Upper lobe of right lung (tissue), 1 donor: ENCODE data around the gene TNFSF11. TPM values are rescaled to one million over a fixed set of nuclear protein-coding genes. Genes with fewer than 3 reads are reported as not detected.

Source experiments
- ATAC-seq: fragments of 200-7000 bp; cut with Tn5 transposase; one replicate; pipeline ENCODE4 v1.9.1; 2020; ENCODE audit warnings: mild to moderate bottlenecking, moderate library complexity
- DNase-seq: peaks from one replicate; pipeline ENCODE4 v3.0.0-alpha.2; 2020
- H3K27ac ChIP-seq: fragments of 200-600 bp; one replicate; pipeline ENCODE4 v1.8.0; 2022
- H3K27me3 ChIP-seq: fragments of 200-600 bp; one replicate; pipeline ENCODE4 v1.8.0; 2022; ENCODE audit warnings: mild to moderate bottlenecking
- H3K36me3 ChIP-seq: fragments of 200-600 bp; one replicate; pipeline ENCODE4 v1.8.0; 2022
- H3K4me1 ChIP-seq: fragments of 200-600 bp; one replicate; pipeline ENCODE4 v1.8.0; 2022
- H3K4me3 ChIP-seq: fragments of 200-600 bp; one replicate; pipeline ENCODE4 v1.8.0; 2022; ENCODE audit warnings: mild to moderate bottlenecking
- H3K9me3 ChIP-seq: fragments of 200-600 bp; one replicate; pipeline ENCODE4 v1.8.0; 2022
- intact Hi-C: fragments of 100-400 bp; cut with DNase I; formaldehyde crosslinking; loops from one replicate; pipeline ENCODE4 v1.11.0; 2022
- total RNA-seq: library from RNA; stranded (reverse); fragmentation: NEBNext Ultra II Directional; extraction: Animal tissue kit (Norgen Biotek cat#: 25700); gene quantifications from one replicate; pipeline ENCODE4 v1.2.1, GENCODE V29; 2021
- TF ChIP-seq, protein P1 (sequence below): fragments of 200-600 bp; IDR thresholded peaks from one replicate; pipeline ENCODE4 v1.8.0; 2022; ENCODE audit warnings: antibody characterized with exemption
- donor health status: DM: no; HTN: yes; CAD: no; lungs with severe emphysema.

Gene TNFSF11
- total RNA-seq, 1 donor from 2014 or later, result not detected

DNA sequence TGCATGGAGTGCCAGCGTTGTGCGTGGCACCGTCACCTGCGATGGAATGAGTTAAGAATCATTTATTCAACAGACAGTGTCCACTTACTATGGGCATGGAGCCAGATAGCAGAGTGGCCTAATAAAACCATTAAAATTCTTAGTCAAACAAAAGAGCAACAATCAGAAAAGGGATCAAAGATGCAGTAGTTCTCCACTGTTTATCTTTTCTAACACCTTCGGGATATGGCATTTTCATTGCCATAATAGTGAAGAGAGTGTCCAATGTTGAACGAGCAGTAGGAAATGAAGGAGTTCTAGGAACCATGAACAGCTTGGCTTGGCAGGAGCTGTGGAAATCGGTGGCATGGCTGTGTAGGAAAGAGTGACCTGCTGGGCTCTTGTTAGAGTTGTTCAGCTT lies 2.0 kb downstream of the TNFSF11 start:
- no peaks in the 10 kb centered on the region for H3K36me3 ChIP-seq
- no peak overlapping the region for H3K4me3 ChIP-seq

DNA sequence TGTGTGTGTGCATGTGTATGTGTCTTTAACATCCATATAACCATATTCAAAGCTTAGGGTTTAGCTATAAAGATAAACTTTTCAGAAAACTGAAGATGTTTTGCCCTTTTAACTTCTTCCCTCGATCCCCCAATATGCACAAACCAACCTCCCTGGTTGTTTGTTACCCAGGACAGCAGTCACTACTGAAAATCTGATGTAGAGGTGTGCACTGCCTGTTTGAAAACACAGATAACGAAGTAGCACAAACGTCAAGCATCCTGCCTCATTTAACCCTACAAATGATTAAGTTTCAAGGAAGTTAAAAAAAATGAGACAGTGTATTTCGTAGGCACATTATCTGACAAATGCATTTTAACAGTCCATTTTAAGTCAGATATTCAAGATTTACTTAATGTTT lies 3.6 kb downstream of the TNFSF11 start:
- Histone ChIP-seq H3K4me1 (peaks cover 14% of the 10 kb centered on the region), H3K27me3 (peaks cover 36% of the 10 kb centered on the region), H3K4me3 (no peak overlapping the region), H3K9me3 (no peaks in the 10 kb centered on the region), H3K36me3 (no peaks in the 10 kb centered on the region), H3K27ac (no peak overlapping the region)
- DNase-seq (no peak), ATAC-seq (no peak)
- intact Hi-C loops, result no loop called here
- TF ChIP-seq, protein P1, sequence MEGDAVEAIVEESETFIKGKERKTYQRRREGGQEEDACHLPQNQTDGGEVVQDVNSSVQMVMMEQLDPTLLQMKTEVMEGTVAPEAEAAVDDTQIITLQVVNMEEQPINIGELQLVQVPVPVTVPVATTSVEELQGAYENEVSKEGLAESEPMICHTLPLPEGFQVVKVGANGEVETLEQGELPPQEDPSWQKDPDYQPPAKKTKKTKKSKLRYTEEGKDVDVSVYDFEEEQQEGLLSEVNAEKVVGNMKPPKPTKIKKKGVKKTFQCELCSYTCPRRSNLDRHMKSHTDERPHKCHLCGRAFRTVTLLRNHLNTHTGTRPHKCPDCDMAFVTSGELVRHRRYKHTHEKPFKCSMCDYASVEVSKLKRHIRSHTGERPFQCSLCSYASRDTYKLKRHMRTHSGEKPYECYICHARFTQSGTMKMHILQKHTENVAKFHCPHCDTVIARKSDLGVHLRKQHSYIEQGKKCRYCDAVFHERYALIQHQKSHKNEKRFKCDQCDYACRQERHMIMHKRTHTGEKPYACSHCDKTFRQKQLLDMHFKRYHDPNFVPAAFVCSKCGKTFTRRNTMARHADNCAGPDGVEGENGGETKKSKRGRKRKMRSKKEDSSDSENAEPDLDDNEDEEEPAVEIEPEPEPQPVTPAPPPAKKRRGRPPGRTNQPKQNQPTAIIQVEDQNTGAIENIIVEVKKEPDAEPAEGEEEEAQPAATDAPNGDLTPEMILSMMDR, result no peak

More for the DNA sequence above, 2.0 kb downstream of the TNFSF11 start:
- DNase-seq (no peak), ATAC-seq (no peak)
- no peak overlapping the region for H3K27ac ChIP-seq
- intact Hi-C loops, result no loop called here
- H3K9me3 ChIP-seq, result no peaks in the 10 kb centered on the region
- H3K27me3 ChIP-seq, result peaks cover 36% of the 10 kb centered on the region
- peaks cover 14% of the 10 kb centered on the region for H3K4me1 ChIP-seq
- TF ChIP-seq, protein P1, result no peak

DNA sequence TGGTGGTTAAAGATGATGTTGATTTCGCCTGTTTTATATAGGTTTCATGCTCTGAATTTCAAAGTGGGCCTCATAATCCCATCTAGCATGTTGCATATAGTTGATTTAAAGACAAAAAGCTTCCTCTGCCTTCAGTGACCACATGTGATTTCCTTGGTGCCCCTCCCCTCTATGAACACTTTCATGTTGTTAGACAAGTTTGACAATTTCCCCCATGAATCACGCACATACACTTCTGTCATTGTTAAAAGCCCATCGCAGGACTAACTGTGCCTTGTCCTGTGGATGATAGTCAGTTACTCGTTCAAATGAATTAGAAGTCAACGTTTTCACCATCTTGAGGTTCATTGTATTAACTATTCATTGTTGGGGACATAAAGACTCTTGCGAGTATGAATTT lies 6.7 kb downstream of the TNFSF11 start:
- no peaks in the 10 kb centered on the region for H3K36me3 ChIP-seq
- ATAC-seq (no peak), DNase-seq (no peak)
- no peak overlapping the region for H3K27ac ChIP-seq
- H3K4me1 ChIP-seq, result no peaks in the 10 kb centered on the region
- intact Hi-C loops, result no loop called here
- H3K9me3 ChIP-seq, result no peaks in the 10 kb centered on the region
- TF ChIP-seq, protein P1, result no peak
- H3K27me3 ChIP-seq, result peaks cover 12% of the 10 kb centered on the region
- H3K4me3 ChIP-seq, result no peak overlapping the region

DNA sequence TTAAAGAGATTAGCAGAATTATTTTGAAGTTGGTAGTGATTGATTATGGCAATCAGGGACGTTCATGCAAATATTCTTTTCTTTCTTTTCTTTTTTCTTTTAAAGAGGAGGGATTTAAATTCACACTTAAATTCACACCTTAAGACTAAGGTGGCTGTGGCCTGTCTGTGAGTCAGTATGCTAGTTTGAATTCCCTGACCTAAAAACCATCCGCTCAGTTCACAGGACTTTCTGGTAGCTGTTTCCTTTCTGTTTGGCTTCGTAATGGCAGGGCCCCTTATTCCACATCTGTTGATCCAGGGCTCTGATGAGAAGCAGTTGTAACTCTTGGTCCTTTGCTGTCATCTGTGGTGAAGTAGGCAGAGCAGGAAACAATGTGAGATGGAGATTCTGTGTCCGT lies 7.5 kb downstream of the TNFSF11 start:
- Histone ChIP-seq H3K4me3 (no peak overlapping the region), H3K4me1 (no peaks in the 10 kb centered on the region), H3K27me3 (peaks cover 7% of the 10 kb centered on the region), H3K36me3 (no peaks in the 10 kb centered on the region), H3K9me3 (no peaks in the 10 kb centered on the region), H3K27ac (no peak overlapping the region)
- intact Hi-C loops, result no loop called here
- TF ChIP-seq, protein P1, result no peak
- DNase-seq (no peak), ATAC-seq (no peak)

DNA sequence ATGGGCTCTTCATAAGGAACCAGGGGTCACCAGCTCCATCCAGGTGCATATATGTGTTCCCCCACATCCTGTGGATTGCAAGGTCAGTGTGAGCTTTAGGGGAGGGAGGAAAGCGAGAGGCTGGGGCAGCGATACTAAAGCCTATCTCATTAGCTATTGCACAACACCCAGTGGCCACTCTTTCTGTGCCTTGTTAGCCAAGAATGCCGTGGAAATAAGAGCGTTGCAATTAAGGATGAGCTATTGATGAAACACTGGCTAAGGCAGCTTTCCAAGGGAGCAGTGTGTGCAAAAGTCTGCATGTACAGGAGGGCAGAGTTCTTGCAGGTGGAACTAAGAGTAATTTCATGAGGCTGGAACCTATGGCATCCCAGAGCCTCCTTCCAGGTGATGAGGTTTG lies 17.6 kb downstream of the TNFSF11 start:
- intact Hi-C loops, result no loop called here
- DNase-seq (no peak), ATAC-seq (no peak)
- peaks cover 7% of the 10 kb centered on the region for H3K27me3 ChIP-seq
- H3K27ac ChIP-seq, result no peak overlapping the region
- H3K9me3 ChIP-seq, result no peaks in the 10 kb centered on the region
- TF ChIP-seq, protein P1, result no peak
- H3K36me3 ChIP-seq, result no peaks in the 10 kb centered on the region
- no peak overlapping the region for H3K4me3 ChIP-seq
- no peaks in the 10 kb centered on the region for H3K4me1 ChIP-seq
